Measurements from ENCODE around the gene FGF7.
A peak's percentile ranks its signal among the peaks of the same experiment; 100 is the strongest.
"Not testable (repeated sequence)": the region's sequence is repeated elsewhere in the genome, so short reads cannot be mapped to it uniquely, and the experiment has no call there.

FGF7 gene

GRCh38 chr15:49423021-49423420, at the start of gene FGF7:
FGF7 (plus strand) TSS chr15:49423242; CDS start chr15:49424298, 1,056 bp downstream.
- DNase-seq, result no peak

GRCh38 chr15:49379996-49380395, 43.0 kb upstream of the FGF7 start:
- no peak for DNase-seq

GRCh38 chr15:49380912-49381311, 42.1 kb upstream of the FGF7 start:
- DNase-seq, result no peak

DNA sequence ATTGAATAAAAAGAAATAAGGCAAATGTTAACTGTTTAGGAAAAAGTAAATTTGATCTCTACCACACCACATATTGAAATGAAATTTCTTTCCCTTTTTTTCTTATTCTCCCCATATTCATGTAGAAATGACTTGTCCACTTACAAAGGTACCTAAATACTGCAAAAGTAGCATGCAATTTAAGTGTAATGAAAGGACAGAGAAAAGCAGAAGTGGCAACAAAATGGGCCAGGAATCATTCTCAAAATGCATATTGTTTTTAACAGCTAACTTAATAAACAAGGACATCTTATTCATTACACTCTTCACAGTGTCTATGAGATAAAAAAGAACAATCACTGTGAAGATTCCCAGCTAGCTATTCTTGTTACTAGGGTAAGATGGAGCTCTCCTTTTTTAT, 40.6 kb upstream of the FGF7 start:
- no peak for DNase-seq

- no peak for DNase-seq
Observed at GRCh38 chr15:49383266-49383665, 39.8 kb upstream of the FGF7 start.

DNA sequence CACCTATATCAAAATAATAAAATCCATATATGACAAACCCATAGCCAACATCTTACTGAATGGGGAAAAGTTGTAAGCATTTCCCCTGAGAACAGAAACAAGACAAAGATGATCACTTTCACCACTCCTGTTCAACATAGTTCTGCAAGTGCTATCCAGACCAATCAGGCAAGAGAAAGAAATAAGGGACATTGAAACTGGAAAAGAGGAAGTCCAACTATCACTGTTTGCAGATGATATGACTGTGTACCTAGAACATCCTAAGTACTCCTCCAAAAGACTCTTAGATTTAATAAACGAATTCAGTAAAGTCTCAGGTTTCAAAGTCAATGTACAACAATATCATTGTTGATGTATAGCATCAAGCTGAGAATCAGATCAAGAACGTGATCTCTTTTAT, 35.6 kb upstream of the FGF7 start:
- no peak for DNase-seq

GRCh38 chr15:49402515-49403296, 20.3 kb upstream of the FGF7 start:
- DNase-seq, result not testable (repeated sequence)

DNA sequence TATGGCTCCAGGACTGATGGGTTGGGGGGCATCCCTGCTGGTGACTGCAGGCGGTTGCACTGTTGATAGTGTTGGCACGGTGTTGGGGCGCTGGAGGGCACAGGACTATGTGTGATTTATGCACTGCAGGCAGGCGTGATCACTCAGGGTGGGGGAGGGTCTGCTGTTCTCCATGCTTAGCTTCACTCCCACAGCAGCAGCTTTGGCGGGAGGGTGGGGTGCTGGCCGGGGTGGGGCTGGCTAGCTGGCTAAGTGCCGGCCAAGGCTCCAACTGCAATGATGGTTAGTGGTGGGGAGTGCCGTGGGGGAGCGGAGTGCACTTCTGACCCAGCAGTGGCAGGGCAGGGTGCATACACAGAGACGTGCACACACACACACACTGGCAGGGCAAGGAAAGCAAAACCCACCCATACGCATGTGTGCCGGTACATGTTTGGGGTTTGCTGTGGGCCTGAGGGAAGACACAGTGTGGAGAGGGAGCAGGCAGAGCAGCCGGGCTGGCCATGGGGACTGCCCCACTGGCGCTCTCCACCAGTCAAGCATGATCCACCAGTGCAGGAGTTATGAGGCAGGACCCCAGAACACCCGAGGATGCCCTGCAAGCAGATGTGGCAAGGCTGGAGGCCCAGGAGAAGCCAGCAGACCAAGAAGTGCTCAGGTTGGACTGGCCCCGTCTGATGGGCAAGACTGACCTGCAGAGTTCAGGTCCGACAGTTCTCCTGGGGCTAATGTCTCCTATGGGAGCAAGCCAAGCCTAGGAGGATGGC, 16.5 kb upstream of the FGF7 start:
- no peak for DNase-seq

GRCh38 chr15:49410641-49411040, 12.4 kb upstream of the FGF7 start:
- DNase-seq, result no peak

- DNase-seq, result no peak
Observed at GRCh38 chr15:49412797-49413196, 10.2 kb upstream of the FGF7 start.

GRCh38 chr15:49415149-49415548, 7.9 kb upstream of the FGF7 start:
- no peak for DNase-seq

DNA sequence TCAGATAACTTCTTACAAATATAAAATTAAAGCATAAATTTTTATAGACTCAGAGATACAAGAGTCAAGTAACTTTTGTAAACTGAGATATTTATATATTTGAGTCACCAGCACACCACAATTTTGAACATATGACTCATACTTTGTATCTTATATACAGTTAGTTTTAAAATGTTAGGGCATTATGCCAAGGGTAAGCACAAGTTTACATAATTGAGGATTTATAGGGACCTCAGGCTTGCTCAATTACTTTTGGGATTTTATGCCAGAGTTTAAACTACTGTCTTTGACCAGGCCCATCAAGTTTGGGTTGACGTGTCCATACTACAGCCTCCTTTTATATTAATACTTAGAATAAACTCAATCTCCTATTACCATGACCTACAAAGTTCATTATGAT, 7.4 kb upstream of the FGF7 start:
- DNase-seq, result no peak

DNA sequence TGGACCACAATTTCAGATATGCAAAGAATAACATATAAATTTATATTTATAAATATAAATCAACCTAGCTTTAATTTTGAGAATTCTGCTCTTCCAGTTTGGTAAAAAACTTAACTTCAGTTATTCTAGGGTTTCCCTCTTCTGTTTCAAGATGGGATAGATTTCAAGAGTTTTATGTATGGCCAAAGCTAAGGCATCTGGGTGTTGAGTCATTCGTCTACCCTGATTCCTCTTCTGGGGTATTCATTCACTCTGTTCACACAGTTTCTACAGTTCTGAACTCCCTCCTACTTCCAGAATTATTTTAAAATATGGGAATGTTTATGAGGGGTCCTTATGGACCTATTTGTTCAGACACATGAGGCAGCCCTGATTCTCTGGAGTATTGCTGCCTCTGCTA, 4.2 kb upstream of the FGF7 start:
- DNase-seq, result no peak

DNA sequence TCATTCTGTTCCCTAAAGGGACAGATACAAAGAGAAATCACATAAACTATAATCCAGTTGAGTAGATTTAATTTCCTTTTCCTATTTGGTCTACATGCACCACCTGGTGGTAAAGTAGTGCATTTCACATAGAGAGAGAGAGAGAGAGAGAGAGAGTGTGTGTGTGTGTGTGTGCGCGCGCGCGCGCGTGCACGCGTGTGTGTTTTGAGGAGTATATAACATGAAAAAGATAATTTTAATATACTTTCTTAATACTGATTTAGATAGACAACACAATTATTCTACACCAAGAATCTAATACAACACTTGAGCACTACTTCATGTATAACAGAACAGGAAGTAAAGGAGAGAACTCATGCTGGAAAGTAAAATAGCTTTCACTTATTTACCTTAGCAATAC, 1.1 kb upstream of the FGF7 start:
- peak; percentile 11 for DNase-seq

DNA sequence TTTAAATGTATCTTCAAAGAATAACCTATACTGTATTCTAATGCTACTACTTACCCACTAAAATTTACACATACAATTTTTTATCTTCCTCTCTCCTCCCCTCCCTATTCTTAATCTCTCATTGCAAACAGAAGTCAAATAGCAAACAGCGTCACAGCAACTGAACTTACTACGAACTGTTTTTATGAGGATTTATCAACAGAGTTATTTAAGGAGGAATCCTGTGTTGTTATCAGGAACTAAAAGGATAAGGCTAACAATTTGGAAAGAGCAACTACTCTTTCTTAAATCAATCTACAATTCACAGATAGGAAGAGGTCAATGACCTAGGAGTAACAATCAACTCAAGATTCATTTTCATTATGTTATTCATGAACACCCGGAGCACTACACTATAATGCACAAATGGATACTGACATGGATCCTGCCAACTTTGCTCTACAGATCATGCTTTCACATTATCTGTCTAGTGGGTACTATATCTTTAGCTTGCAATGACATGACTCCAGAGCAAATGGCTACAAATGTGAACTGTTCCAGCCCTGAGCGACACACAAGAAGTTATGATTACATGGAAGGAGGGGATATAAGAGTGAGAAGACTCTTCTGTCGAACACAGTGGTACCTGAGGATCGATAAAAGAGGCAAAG, 984 bp downstream of the FGF7 start:
- no peak for DNase-seq

DNA sequence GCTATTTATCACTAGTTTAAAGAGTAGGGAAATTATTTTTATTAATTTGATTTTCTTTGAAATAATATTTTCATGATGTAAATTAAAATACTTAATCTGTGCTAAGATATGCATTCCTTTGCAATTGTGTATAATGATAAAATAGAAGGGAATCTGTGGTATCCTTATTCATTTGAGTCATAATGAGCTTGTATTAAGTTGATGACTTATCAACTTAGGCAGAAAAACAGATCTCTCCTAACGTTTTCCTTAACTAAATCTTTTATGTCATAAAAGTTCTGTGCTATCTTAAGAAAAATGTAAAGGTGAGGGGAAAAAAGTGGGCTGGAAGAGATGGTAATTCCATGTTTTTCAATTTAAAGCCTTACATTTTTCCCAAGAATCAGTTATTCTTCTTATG, 1.9 kb downstream of the FGF7 start:
- DNase-seq, result no peak

- DNase-seq, result no peak
Observed at GRCh38 chr15:49427372-49427771, 4.3 kb downstream of the FGF7 start.

DNA sequence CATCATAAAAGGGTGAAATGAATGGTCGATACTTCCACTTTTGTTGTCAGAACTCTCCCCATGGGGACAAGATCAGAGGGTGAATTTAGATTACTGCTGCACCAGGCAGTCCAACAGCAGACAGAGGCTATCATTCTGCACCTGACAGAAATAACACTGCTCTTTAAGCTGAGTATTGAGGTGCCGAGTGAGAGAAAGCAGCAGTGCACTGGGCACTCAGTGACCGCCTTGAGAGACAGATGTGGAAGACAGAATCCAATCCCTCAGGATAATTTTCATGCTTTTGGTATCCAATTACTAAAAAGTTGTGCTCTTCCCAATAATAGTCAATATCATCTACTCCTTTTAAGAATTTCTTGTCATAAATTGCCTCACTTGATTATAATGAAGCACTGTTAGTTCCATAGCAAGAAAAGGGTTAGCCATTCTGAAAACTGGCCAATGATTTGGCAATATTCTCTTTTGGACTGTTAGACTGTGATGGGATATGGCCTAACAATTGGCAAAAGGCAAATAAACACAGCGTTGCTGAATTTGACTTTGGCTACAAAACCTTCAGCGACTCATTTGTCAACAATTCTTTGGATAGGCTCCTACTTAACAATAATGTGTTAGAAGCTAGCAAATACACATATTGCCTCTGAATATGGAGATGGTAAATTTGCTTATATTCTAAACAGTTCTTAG, 5.5 kb downstream of the FGF7 start:
- DNase-seq, result no peak

- no peak for DNase-seq
Observed at GRCh38 chr15:49430046-49430445, 7.0 kb downstream of the FGF7 start.

DNA sequence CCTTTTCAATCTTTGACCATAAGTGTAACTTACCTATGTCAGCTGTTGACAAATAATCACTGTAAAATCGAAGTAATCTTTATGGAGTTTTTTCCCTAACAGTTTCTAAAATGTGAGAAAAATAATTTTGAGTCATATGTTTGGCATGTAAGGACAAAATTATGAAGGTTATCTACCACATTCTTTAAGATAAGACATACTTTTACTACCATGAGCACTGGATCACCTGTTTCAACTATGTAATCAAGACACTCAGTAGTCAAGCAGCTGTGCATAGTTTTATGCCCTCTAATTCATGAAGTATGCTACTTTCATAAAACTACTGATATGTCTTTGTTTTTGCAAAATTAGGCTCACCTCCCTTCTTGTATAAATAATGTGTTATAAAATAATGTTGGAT, 12.1 kb downstream of the FGF7 start:
- DNase-seq, result no peak

DNA sequence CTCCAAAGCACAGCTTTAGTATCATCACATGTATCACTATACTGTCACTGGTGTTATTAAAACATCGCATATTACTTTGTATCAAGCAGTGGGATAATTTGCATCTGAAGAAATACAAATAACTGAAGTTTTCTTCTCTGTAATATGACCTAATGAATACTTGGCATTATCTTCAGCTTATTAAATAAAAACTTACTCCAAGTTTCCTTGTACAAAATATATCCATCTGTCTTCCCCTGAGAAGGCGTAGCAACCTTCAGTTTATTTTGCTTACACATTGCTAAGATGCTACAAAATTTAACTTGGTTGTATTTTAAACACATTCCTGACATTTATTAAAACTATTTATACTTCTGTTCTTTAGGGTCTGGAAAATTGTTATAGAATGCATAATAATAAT, 13.7 kb downstream of the FGF7 start:
- no peak for DNase-seq

DNA sequence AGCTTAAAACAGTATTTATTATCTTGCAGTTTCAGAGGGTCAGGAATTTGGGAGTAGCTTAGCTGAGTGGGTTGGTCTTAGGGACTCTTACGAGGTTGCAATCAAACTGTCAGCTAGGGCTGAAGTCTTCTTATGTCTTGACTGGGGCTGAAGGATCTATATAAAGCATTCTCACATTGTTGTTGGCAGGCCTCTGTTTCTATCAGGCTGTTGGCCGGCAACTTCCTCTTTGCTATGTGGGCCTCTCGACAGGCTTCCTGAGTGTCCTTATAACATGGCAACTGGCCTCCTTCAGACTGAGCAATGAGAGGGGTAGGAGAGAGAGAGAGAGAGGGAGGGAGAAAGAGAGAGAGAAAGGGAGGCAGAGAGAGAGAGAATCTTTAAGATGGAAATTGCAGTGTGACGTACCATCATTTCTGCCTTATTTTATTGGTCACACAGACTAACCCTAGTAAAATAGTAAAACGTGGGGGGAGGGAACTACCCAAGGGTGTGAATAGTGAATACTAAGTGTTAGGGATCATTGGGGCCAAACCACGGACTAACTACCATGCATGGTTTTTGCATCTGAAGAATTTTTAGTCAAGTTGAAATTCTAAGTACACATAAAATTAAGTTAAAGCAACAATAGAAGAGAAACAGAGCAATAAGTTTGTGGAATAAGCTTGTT, 16.1 kb downstream of the FGF7 start:
- DNase-seq, result no peak

Measured in stimulated activated CD4-positive, alpha-beta T cell treated with anti-CD3 and anti-CD28 coated beads, Interleukin-12 subunit alpha, Interleukin-12 subunit beta, amount 100 ng/mL, for 4 hours (primary cell).